ENCODE measurements around the gene HTR6.
A peak's percentile ranks its signal among the peaks of the same experiment; 100 is the strongest.
"Not testable (repeated sequence)": the region's sequence is repeated elsewhere in the genome, so short reads cannot be mapped to it uniquely, and the experiment has no call there.

The HTR6 gene

DNA sequence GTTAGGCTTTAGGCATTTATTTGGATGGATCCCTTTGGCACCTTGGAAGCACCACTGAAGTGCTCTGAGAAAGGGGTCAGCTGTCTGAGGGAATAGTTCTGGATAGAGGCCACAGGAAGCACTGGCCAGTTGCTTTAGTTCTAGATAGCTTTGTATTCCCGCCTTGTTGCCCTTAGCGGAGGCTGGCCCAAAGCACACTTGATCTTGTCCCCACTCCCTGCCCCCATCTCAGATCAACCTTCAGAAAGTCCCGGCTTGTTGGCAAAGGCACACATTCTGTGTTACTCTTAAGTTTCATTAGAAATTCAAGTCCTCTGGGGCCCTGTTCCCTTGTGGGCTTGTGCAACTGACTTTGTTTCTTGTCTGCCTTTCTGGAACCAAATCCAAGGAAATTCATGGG is 35.8 kb upstream of the HTR6 start:
- CTCF ChIA-PET, result no interaction called here
- TF ChIP-seq SUZ12 (IDR thresholded peaks at IDR 0.05), result no peak
- TF ChIP-seq FOXM1 (IDR thresholded peaks at IDR 0.05; ENCODE audit: borderline replicate concordance), result no peak
- TF ChIP-seq HDGF (IDR thresholded peaks at IDR 0.05; ENCODE audit: borderline replicate concordance), result no peak
- TF ChIP-seq FOXA1 (IDR thresholded peaks at IDR 0.05), result no peak
- POLR2A ChIA-PET, result no interaction called here
- DNase-seq (ENCODE audit: extremely low spot score), result no peak

DNA sequence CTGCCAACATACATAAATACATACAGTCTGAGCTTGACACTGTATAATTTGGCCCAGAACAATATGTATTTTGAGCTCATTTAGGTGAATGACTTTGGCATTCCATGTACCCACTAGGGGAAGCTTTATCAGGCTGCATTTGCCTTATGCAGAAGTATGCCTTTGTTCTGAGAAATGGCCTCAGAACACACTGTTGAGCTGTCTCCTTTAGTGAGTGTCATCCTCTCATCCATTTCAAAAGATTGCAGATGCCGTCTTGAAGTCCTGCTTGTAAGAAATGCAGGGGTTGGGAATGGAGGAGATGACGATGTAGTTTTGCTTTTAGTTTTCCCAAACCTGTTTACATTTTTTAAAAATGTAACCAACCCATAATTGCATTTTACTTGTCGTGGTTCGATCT is 35.3 kb upstream of the HTR6 start:
- POLR2A ChIA-PET, result no interaction called here
- no peak for DNase-seq (ENCODE audit: extremely low spot score)
- CTCF ChIA-PET, result interaction anchor here (0.7 kb wide), 1 partner anchor 31 kb away, joined by 3 read pairs; no protein-coding TSS in a partner anchor
- TF ChIP-seq CTBP1 (IDR thresholded peaks at IDR 0.05; ENCODE audit: borderline replicate concordance) (no peak), BHLHE40 (IDR thresholded peaks at IDR 0.05; ENCODE audit: borderline replicate concordance) (no peak), ARNT (IDR thresholded peaks at IDR 0.05) (no peak), TARDBP (IDR thresholded peaks at IDR 0.05) (no peak), FOXM1 (IDR thresholded peaks at IDR 0.05; ENCODE audit: borderline replicate concordance) (no peak), HDGF (IDR thresholded peaks at IDR 0.05; ENCODE audit: borderline replicate concordance) (no peak), FOXK2 (IDR thresholded peaks at IDR 0.05) (no peak), L3MBTL2 (conservative IDR thresholded peaks at IDR 0.05) (no peak), ELF4 (IDR thresholded peaks at IDR 0.05) (no peak), FOXA1 (IDR thresholded peaks at IDR 0.05) (no peak)

DNA sequence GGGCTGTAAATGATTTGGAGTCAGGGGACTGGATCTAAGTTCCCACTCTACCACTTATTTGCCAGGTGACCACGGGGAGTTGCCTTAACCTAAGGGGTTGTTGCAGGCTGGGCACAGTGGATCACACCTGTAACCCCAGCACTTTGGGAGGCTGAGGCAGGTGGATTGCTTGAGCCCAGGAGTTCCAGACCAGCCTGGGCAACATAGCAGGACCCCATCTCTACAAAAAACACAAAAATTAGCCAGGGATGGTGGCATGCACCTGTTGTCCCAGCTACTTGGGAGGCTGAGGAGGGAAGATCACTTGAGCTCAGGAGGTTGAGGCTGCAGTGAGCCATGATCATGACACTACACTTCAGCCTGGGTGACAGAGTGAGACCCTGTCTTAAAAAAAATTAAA is 34.5 kb upstream of the HTR6 start:
- ChIA-PET POLR2A (interaction anchor here (0.9 to 1.6 kb wide), 3 partner anchors 11 to 34 kb away, joined by 3 read pairs; partner anchors contain the start of gene NBL1), CTCF (interaction anchor here (1.6 kb wide), 1 partner anchor 21 kb away, joined by 6 read pairs; no protein-coding TSS in a partner anchor)
- not testable (repeated sequence) for DNase-seq (ENCODE audit: extremely low spot score)

DNA sequence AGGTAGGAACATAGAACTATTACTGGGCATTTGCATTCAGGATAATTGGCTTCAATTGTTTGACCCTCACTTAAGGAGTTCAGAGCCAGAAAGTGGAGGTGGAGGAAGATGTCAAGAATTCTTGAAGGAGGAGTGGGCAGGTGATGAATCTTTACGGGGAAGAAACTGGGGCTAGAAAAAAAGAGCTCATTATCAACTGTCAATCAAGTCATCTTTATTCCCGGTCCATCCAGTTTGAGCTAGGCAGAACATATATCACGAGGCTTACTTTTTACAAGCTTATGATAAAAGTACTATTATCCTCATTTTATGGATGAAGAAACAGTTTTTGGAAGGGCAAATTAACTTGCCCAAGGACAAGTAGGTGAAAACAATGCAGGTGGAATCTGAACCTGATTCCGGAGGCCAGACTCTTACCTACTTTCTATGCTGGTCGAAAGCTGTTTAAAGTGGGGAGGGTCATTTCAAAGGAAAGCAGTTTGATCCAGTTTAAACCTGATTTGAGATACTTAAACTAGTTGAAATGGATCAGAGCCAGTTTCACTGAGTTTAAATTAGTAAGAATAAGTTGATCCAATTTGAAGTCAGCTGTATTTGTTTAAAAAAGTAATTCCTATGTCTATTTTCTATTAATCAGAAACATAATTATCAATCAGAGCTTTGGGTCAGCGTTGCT is 33.8 kb upstream of the HTR6 start:
- TF ChIP-seq SUZ12 (IDR thresholded peaks at IDR 0.05), result no peak
- TF ChIP-seq, protein P1, sequence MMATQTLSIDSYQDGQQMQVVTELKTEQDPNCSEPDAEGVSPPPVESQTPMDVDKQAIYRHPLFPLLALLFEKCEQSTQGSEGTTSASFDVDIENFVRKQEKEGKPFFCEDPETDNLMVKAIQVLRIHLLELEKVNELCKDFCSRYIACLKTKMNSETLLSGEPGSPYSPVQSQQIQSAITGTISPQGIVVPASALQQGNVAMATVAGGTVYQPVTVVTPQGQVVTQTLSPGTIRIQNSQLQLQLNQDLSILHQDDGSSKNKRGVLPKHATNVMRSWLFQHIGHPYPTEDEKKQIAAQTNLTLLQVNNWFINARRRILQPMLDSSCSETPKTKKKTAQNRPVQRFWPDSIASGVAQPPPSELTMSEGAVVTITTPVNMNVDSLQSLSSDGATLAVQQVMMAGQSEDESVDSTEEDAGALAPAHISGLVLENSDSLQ (IDR thresholded peaks at IDR 0.05), result peak; percentile 66
- no peak for DNase-seq (ENCODE audit: extremely low spot score)
- ChIA-PET CTCF (interaction anchor here (0.6 to 1.6 kb wide), 2 partner anchors 20 to 48 kb away, joined by 5 to 6 read pairs; no protein-coding TSS in a partner anchor), POLR2A (interaction anchor here (0.9 to 1.6 kb wide), 3 partner anchors 11 to 34 kb away, joined by 3 read pairs; partner anchors contain the start of gene NBL1)

DNA sequence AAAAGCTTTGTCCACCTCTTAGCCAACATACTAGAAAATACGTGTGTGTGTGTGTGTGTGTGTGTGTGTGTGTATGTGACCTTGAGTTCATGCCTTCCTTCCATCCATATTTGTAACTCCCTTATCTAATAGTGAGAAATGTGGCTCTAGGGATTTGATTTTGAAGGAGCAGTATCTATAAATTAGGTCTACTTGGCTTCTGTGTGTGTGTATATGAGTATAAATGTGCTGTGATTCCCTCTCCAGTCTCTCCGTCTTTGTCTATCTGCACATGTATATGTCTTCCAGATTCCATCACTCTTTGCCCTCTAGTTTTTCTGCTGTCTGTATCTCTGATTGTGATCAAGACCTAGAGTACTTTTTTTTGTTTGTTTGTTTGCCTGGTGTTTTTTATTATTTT is 32.5 kb upstream of the HTR6 start:
- TF ChIP-seq LEF1 (IDR thresholded peaks at IDR 0.05; ENCODE audit: borderline replicate concordance) (no peak), FOXM1 (IDR thresholded peaks at IDR 0.05; ENCODE audit: borderline replicate concordance) (no peak), CTBP1 (IDR thresholded peaks at IDR 0.05; ENCODE audit: borderline replicate concordance) (no peak), SP1 (IDR thresholded peaks at IDR 0.05) (no peak), FOXK2 (IDR thresholded peaks at IDR 0.05) (no peak), SUZ12 (IDR thresholded peaks at IDR 0.05) (no peak), FOXA1 (IDR thresholded peaks at IDR 0.05) (no peak), BHLHE40 (IDR thresholded peaks at IDR 0.05; ENCODE audit: borderline replicate concordance) (no peak), ELF4 (IDR thresholded peaks at IDR 0.05) (no peak)
- ChIA-PET POLR2A (no interaction called here), CTCF (no interaction called here)

DNA sequence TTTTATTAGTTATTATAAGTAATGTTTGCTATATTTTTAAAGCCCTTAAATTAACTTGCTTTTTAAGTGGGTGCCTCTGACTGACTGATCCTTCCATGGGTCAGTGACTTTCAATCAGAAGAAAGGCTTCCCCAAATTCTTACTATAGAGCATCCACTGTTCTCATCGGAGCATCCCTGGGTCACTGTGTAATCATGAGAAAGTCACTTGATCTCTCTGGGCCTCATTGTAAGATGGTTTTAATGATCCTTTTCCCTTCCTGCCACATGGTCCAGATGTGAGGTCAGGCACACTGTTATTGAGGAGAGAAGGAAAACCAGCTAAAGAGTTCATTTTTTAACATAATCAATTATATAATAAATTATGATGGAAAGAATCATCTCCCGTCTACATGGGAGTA is 31.6 kb upstream of the HTR6 start:
- no peak for DNase-seq (ENCODE audit: extremely low spot score)
- no peak for TF ChIP-seq TARDBP (IDR thresholded peaks at IDR 0.05)
- TF ChIP-seq HDGF (IDR thresholded peaks at IDR 0.05; ENCODE audit: borderline replicate concordance), result no peak
- TF ChIP-seq, protein P1 (IDR thresholded peaks at IDR 0.05), result no peak
- TF ChIP-seq L3MBTL2 (conservative IDR thresholded peaks at IDR 0.05), result no peak
- no peak for TF ChIP-seq ZNF384 (IDR thresholded peaks at IDR 0.05)
- TF ChIP-seq SUZ12 (IDR thresholded peaks at IDR 0.05), result no peak
- TF ChIP-seq BHLHE40 (IDR thresholded peaks at IDR 0.05; ENCODE audit: borderline replicate concordance), result no peak
- no peak for TF ChIP-seq LEF1 (IDR thresholded peaks at IDR 0.05; ENCODE audit: borderline replicate concordance)
- no peak for TF ChIP-seq SP1 (IDR thresholded peaks at IDR 0.05)
- TF ChIP-seq ARNT (IDR thresholded peaks at IDR 0.05), result no peak
- no peak for TF ChIP-seq FOXM1 (IDR thresholded peaks at IDR 0.05; ENCODE audit: borderline replicate concordance)
- no peak for TF ChIP-seq FOXK2 (IDR thresholded peaks at IDR 0.05)
- no peak for TF ChIP-seq NFRKB (IDR thresholded peaks at IDR 0.05)
- no peak for TF ChIP-seq FOXA1 (IDR thresholded peaks at IDR 0.05)
- TF ChIP-seq CTBP1 (IDR thresholded peaks at IDR 0.05; ENCODE audit: borderline replicate concordance), result no peak
- no peak for TF ChIP-seq ELF4 (IDR thresholded peaks at IDR 0.05)
- CTCF ChIA-PET, result interaction anchor here (0.6 kb wide), 1 partner anchor 246 kb away, joined by 7 read pairs; no protein-coding TSS in a partner anchor
- POLR2A ChIA-PET, result no interaction called here

More for the DNA sequence above, 32.5 kb upstream of the HTR6 start:
- no peak for DNase-seq (ENCODE audit: extremely low spot score)

DNA sequence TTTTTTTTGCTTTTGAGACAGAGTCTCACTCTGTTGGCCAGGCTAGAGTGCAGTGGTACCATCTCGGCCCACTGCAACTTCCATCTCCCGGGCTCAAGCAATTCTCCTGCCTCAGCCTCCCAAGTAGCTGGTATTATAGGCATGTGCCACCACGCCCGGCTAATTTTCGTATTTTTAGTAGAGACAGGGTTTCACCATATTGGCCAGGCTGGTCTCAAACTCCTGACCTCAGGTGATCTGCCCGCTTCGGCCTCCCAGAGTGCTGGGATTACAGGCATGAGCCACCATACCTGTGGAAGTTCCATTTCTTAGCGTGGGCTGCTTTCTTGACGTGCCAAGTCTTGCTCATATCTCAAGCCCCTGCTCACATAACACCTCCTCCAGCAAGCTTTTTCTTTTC is 29.6 kb upstream of the HTR6 start:
- DNase-seq (ENCODE audit: extremely low spot score); POLR2A ChIA-PET; CTCF ChIA-PET: not testable (repeated sequence)

DNA sequence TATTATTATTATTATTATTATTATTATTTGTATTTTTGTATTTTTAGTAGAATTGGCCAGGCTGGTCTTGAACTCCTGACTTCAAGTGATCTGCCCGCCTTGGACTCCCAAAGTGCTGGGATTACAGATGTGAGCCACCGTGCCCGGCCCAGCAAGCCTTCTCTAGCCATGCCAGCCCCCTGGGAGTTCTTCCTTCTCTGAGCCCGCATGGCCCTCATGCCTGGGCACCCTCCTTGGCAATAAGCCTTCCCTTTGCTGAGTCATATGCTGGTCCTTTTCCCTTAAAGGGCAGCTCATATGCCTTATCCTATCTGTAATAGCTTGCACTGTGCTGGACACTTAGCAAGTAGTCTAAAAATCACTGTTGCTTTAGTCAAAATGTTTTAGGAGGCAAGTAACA is 29.0 kb upstream of the HTR6 start:
- ChIA-PET POLR2A (no interaction called here), CTCF (no interaction called here)
- DNase-seq (ENCODE audit: extremely low spot score), result no peak
- TF ChIP-seq SP1 (IDR thresholded peaks at IDR 0.05) (no peak), NFRKB (IDR thresholded peaks at IDR 0.05) (no peak)
